Measurements from ENCODE around the gene MTHFSD. TPM values are rescaled to one million over a fixed set of nuclear protein-coding genes. Genes with fewer than 3 reads are reported as not detected.

MTHFSD gene, protein sequence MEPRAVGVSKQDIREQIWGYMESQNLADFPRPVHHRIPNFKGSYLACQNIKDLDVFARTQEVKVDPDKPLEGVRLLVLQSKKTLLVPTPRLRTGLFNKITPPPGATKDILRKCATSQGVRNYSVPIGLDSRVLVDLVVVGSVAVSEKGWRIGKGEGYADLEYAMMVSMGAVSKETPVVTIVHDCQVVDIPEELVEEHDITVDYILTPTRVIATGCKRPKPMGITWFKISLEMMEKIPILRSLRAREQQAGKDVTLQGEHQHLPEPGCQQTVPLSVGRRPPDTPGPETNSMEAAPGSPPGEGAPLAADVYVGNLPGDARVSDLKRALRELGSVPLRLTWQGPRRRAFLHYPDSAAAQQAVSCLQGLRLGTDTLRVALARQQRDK
- 11.2 and 12.5 TPM in 2 replicates for total RNA-seq

DNA sequence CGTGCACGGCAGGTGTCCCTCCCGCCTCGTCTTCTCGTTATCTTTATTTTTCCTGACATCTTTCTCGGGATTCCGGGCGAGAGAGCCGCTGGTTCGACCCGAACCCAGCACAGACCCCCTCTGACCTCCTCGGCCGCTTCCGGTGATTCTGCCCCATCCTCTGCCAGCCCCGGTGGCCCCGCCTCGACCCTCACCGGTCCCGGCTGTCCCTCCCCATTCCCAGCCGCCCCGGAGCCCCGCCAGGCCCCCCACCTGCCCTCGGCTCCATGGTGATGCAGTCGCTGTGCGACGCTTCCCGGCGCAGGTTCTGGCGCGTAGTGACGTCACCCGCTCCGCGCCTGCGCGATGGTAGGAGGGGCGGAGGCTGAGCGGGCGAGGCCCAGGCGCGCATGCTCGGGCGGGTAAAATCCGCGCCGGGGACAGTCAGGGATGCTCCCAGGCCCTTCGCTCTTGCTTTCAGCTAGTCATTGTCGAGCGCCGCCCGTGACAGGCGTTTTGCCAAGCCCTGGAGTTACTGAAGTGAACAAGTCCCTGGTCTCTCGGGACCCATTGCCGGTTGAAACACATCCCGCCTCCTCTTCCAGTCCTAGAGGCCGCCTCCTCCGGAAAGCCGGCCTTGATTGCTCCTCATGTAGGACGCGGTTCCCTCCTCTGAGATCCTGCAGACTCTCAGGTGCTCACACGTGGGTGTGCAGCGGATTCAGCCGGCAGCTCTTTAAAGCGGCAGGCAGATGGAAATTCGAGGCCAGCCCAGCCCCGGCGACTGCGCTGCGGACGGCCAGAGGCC is at the start of gene MTHFSD:
TSS of gene MTHFSD (minus strand) at position 319 of the 787 bp plus-strand sequence. CDS start at position 268, 51 bp downstream.

DNA sequence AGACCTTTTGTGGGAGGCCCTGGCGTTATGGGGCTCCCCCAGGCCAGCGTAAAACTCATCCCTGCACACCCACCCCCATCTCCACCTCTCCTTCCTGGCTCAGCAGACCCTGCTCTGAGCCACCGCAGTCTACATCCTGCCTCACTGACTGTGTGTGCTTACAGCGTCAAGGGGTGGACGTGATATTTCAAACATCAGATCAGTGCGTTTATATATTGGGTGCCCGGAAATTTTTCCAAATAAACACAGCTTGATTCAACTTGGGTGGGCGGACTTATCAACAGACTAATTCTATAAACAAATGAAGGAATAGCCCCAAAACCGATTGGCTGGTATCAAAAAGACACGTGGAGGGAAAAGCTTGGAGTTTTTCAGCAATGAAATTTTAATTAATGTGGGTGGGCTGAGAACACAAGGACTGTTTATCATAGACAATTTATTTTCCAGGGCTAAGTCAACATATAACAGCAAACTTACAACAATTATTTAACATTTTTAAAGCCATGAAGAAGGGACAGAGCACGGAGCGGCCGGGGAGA is 23.1 kb upstream of the MTHFSD start, which contains the start of gene FOXL1:
TSS of gene FOXL1 (plus strand) at position 489 of the 539 bp plus-strand sequence. CDS start 175 bp downstream, outside the sequence.

DNA sequence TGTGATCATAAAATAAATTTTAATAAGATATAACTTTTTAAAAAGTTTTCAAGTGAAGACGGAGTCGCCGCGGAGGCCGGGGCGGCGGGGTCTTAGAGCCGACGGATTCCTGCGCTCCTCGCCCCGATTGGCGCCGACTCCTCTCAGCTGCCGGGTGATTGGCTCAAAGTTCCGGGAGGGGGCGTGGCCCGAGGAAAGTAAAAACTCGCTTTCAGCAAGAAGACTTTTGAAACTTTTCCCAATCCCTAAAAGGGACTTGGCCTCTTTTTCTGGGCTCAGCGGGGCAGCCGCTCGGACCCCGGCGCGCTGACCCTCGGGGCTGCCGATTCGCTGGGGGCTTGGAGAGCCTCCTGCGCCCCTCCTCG is 11.5 kb upstream of the MTHFSD start, which contains the start of gene FOXC2:
TSS of gene FOXC2 (plus strand) at position 229 of the 365 bp plus-strand sequence. CDS start 507 bp downstream, outside the sequence.

DNA sequence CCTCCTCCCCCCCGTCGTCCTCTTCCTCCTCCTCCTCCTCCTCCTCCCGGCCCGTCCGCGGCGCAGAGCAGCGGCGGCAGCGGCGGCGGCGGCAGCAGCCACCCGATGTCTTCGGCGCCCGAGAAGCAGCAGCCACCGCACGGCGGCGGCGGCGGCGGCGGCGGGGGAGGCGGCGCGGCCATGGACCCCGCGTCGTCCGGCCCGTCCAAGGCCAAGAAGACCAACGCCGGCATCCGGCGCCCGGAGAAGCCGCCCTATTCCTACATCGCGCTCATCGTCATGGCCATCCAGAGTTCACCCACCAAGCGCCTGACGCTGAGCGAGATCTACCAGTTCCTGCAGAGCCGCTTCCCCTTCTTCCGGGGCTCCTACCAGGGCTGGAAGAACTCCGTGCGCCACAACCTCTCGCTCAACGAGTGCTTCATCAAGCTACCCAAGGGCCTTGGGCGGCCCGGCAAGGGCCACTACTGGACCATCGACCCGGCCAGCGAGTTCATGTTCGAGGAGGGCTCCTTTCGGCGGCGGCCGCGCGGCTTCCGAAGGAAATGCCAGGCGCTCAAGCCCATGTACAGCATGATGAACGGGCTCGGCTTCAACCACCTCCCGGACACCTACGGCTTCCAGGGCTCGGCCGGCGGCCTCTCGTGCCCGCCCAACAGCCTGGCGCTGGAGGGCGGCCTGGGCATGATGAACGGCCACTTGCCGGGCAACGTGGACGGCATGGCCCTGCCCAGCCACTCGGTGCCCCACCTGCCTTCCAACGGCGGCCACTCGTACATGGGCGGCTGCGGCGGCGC is 44.4 kb downstream of the MTHFSD start, which contains the start of gene FOXF1:
TSS of gene FOXF1 (plus strand) at position 63 of the 797 bp plus-strand sequence. CDS start at position 106, 43 bp downstream.

Other genes with a start within 250 kb of the MTHFSD start
- gene FOXF1, start 44.7 kb downstream of the MTHFSD start, total RNA-seq, result 0.71 and 1.1 TPM in 2 replicates
- 0.19 and 2.0 TPM in 2 replicates for gene FOXC2, start 11.6 kb upstream of the MTHFSD start, total RNA-seq
- gene FOXL1, start 23.3 kb upstream of the MTHFSD start, total RNA-seq, result 2.9 and 4.3 TPM in 2 replicates

Measured in airway epithelial cell (primary cell).